Adipocyte (in vitro differentiated cells): ENCODE results near the gene SPEM1.

Experiments used
- DNase-seq: peaks from one replicate; pipeline ENCODE4 v3.0.0-alpha.2; 2015; ENCODE audit warnings: low read depth
- H3K27me3 ChIP-seq: replicated peaks from 2 replicates; pipeline ENCODE4 v1.7.0; 2013; ENCODE audit warnings: mild to moderate bottlenecking, low read length, moderate library complexity; ENCODE audit not compliant: control insufficient read depth, insufficient read depth
- H3K36me3 ChIP-seq: 2 replicates; pipeline ENCODE4 v1.7.0; 2013; ENCODE audit warnings: low read length, mild to moderate bottlenecking, moderate library complexity; ENCODE audit not compliant: control insufficient read depth, insufficient read depth, severe bottlenecking
- H3K4me1 ChIP-seq: 2 replicates; pipeline ENCODE4 v1.7.0; 2013; ENCODE audit warnings: mild to moderate bottlenecking, low read length, moderate library complexity; ENCODE audit not compliant: control insufficient read depth, insufficient read depth
- H3K4me3 ChIP-seq: 2 replicates; pipeline ENCODE4 v1.7.0; 2013; ENCODE audit warnings: mild to moderate bottlenecking, low read length, moderate library complexity
- H3K9ac ChIP-seq: 2 replicates; pipeline ENCODE4 v1.7.0; 2013; ENCODE audit warnings: mild to moderate bottlenecking, low read length, moderate library complexity
- H3K9me3 ChIP-seq: 2 replicates; pipeline ENCODE4 v1.7.0; 2013; ENCODE audit warnings: mild to moderate bottlenecking, low read length, moderate library complexity; ENCODE audit not compliant: control insufficient read depth

SPEM1 gene

GRCh38 chr17:7444682-7445618 lies 24.8 kb downstream of the SPEM1 start, which contains the start of gene CHRNB1:
Gene CHRNB1 (plus strand): TSS chr17:7445061. CDS start chr17:7445128, 67 bp downstream.
- DNase-seq: peak; percentile 48
- no peaks in the 10 kb centered on the region for H3K36me3 ChIP-seq
- H3K4me3 ChIP-seq: peak within 1 kb of the TSS; percentile 70
- no peak within 1 kb of the TSS for H3K9ac ChIP-seq
- peaks cover 18% of the 10 kb centered on the region for H3K4me1 ChIP-seq
- H3K27me3 ChIP-seq: peaks cover 27% of the 10 kb centered on the region
- H3K9me3 ChIP-seq: no peaks in the 10 kb centered on the region

GRCh38 chr17:7445619-7445968 lies 25.5 kb downstream of the SPEM1 start:
- H3K9ac ChIP-seq: no peak overlapping the region
- H3K4me1 ChIP-seq: peaks cover 13% of the 10 kb centered on the region
- peak overlapping the region; percentile 70 for H3K4me3 ChIP-seq
- DNase-seq: no peak
- no peaks in the 10 kb centered on the region for H3K9me3 ChIP-seq
- no peaks in the 10 kb centered on the region for H3K36me3 ChIP-seq
- H3K27me3 ChIP-seq: peaks cover 27% of the 10 kb centered on the region

GRCh38 chr17:7448461-7448860 lies 28.3 kb downstream of the SPEM1 start:
- no peak overlapping the region for H3K9ac ChIP-seq
- DNase-seq: no peak

GRCh38 chr17:7459961-7460545 lies 39.9 kb downstream of the SPEM1 start:
- Histone ChIP-seq H3K4me3 (no peak overlapping the region), H3K36me3 (peaks cover 29% of the 10 kb centered on the region), H3K4me1 (peaks cover 14% of the 10 kb centered on the region), H3K27me3 (no peaks in the 10 kb centered on the region), H3K9me3 (no peaks in the 10 kb centered on the region), H3K9ac (no peak overlapping the region)
- DNase-seq: no peak

More at GRCh38 chr17:7448461-7448860, 28.3 kb downstream of the SPEM1 start:
- peaks cover 27% of the 10 kb centered on the region for H3K27me3 ChIP-seq
- no peaks in the 10 kb centered on the region for H3K36me3 ChIP-seq
- no peaks in the 10 kb centered on the region for H3K9me3 ChIP-seq
- no peak overlapping the region for H3K4me3 ChIP-seq
- H3K4me1 ChIP-seq: peaks cover 7% of the 10 kb centered on the region

GRCh38 chr17:7460850-7461660 lies 40.9 kb downstream of the SPEM1 start:
- H3K4me1 ChIP-seq: peaks cover 14% of the 10 kb centered on the region
- no peak for DNase-seq
- H3K9me3 ChIP-seq: no peaks in the 10 kb centered on the region
- no peak overlapping the region for H3K9ac ChIP-seq
- H3K27me3 ChIP-seq: no peaks in the 10 kb centered on the region
- peaks cover 34% of the 10 kb centered on the region for H3K36me3 ChIP-seq
- H3K4me3 ChIP-seq: no peak overlapping the region

- Histone ChIP-seq H3K36me3 (peaks cover 34% of the 10 kb centered on the region), H3K4me1 (peaks cover 27% of the 10 kb centered on the region), H3K27me3 (no peaks in the 10 kb centered on the region), H3K9ac (no peak overlapping the region), H3K9me3 (no peaks in the 10 kb centered on the region), H3K4me3 (no peak overlapping the region)
- DNase-seq: no peak
These were observed 42.6 kb downstream of the SPEM1 start for GRCh38 chr17:7462474-7463371.

- Histone ChIP-seq H3K36me3 (peaks cover 36% of the 10 kb centered on the region), H3K9me3 (no peaks in the 10 kb centered on the region), H3K9ac (no peak overlapping the region), H3K4me1 (peaks cover 27% of the 10 kb centered on the region), H3K27me3 (no peaks in the 10 kb centered on the region), H3K4me3 (no peak overlapping the region)
- no peak for DNase-seq
These were observed 43.3 kb downstream of the SPEM1 start for GRCh38 chr17:7463372-7463846.

GRCh38 chr17:7464081-7464480 lies 44.0 kb downstream of the SPEM1 start:
- Histone ChIP-seq H3K9ac (no peak overlapping the region), H3K4me1 (peaks cover 29% of the 10 kb centered on the region), H3K4me3 (no peak overlapping the region), H3K27me3 (no peaks in the 10 kb centered on the region), H3K9me3 (no peaks in the 10 kb centered on the region), H3K36me3 (peaks cover 38% of the 10 kb centered on the region)
- DNase-seq: no peak

GRCh38 chr17:7465597-7466275 lies 45.6 kb downstream of the SPEM1 start:
- H3K4me1 ChIP-seq: peaks cover 21% of the 10 kb centered on the region
- DNase-seq: no peak
- no peaks in the 10 kb centered on the region for H3K9me3 ChIP-seq
- H3K27me3 ChIP-seq: no peaks in the 10 kb centered on the region
- H3K9ac ChIP-seq: no peak overlapping the region
- no peak overlapping the region for H3K4me3 ChIP-seq
- peaks cover 38% of the 10 kb centered on the region for H3K36me3 ChIP-seq

- H3K4me1 ChIP-seq: peaks cover 22% of the 10 kb centered on the region
- DNase-seq: no peak
- H3K36me3 ChIP-seq: peaks cover 35% of the 10 kb centered on the region
- no peaks in the 10 kb centered on the region for H3K9me3 ChIP-seq
- no peak overlapping the region for H3K4me3 ChIP-seq
- H3K9ac ChIP-seq: peak overlapping the region; percentile 33
- H3K27me3 ChIP-seq: no peaks in the 10 kb centered on the region
These were observed 46.2 kb downstream of the SPEM1 start for GRCh38 chr17:7466318-7466638.
